Measurements from ENCODE around the gene CFAP410.

Gene CFAP410

DNA sequence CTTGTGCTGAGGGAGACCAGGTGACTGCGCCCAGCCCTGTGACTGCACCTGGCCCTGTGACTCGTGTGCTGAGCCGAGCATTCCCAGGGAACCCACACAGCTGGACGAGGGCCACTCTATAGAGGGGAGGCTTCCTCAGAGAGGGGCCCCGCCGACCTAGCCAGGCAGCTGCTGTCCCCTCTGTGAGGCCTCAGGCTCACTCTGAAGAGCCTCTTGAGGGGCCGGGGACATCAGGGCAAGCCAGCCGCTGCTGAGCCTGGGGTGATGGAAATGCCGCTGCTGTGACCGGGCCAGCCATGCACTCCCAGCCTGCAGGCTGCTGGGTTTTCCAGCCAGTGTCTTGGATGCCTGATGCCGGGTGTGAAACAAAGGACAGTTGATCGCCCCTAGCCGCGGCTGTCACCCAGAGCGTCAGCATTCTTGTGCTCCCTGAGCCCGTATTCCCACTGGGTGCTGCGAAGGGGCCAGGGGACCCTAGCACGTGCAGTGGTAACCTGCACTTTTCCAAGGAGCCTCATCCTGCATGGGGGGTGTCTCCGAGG lies 21.9 kb downstream of the CFAP410 start:
- H3K27me3 ChIP-seq (ENCODE audit: control insufficient read depth in 3 of 3, insufficient read depth in 3 of 3, low read depth in 1 of 3, low read length in 3 of 3) = no peaks in the 10 kb centered on the region
- no peak overlapping the region for H3K9ac ChIP-seq (ENCODE audit: low read depth, low read length, poor library complexity)
- H3K14ac ChIP-seq (ENCODE audit: low read length) = no peak overlapping the region
- no peak overlapping the region for H2AK5ac ChIP-seq (ENCODE audit: low read depth, low read length)
- H3K4ac ChIP-seq (ENCODE audit: low read length) = no peak overlapping the region
- no peak overlapping the region for H4K91ac ChIP-seq (ENCODE audit: low read depth, low read length, poor library complexity)
- no peak overlapping the region for H2BK120ac ChIP-seq (ENCODE audit: low read depth, low read length)
- H3K4me2 ChIP-seq (ENCODE audit: insufficient read depth, low read length, poor library complexity, severe bottlenecking) = no peak overlapping the region
- no peak overlapping the region for H2AFZ ChIP-seq (ENCODE audit: low read length)
- H3K23ac ChIP-seq (ENCODE audit: low read depth, low read length, poor library complexity) = no peak overlapping the region
- H3K18ac ChIP-seq (ENCODE audit: low read length) = no peak overlapping the region
- H2BK12ac ChIP-seq (ENCODE audit: low read length) = no peak overlapping the region
- no peak overlapping the region for H3K4me3 ChIP-seq (ENCODE audit: low read length in 2 of 2)
- H4K8ac ChIP-seq (ENCODE audit: low read depth, low read length) = no peak overlapping the region
- no peak overlapping the region for H3K27ac ChIP-seq (replicated peaks; ENCODE audit: low read length)
- DNase-seq (ENCODE audit: low spot score) = no peak
- peaks cover 0 to 2% of the 10 kb centered on the region in 2 donors for H3K9me3 ChIP-seq (replicated peaks in 1 of 2; ENCODE audit: control insufficient read depth in 2 of 2, insufficient read depth in 1 of 2, low read depth in 1 of 2, low read length in 2 of 2)
- no peak overlapping the region for H2BK15ac ChIP-seq (ENCODE audit: low read length)
- peaks cover 17 to 85% of the 10 kb centered on the region in 2 donors for H3K36me3 ChIP-seq (replicated peaks in 1 of 2; ENCODE audit: control insufficient read depth in 2 of 2, insufficient read depth in 2 of 2, low read length in 2 of 2)
- no CpG with 5 or more reads among the region's 19 CpGs for WGBS, 2 donors (ENCODE audit: extremely low coverage in 2 of 2, insufficient read length in 2 of 2, insufficient replicate concordance in 1 of 2)
- H2BK5ac ChIP-seq (ENCODE audit: low read length) = no peak overlapping the region
- H3K79me1 ChIP-seq (ENCODE audit: low read depth, low read length) = peaks cover 4% of the 10 kb centered on the region
- H3K4me1 ChIP-seq (ENCODE audit: control insufficient read depth in 2 of 2, insufficient read depth in 1 of 2, low read depth in 1 of 2, low read length in 2 of 2) = no peaks in the 10 kb centered on the region

DNA sequence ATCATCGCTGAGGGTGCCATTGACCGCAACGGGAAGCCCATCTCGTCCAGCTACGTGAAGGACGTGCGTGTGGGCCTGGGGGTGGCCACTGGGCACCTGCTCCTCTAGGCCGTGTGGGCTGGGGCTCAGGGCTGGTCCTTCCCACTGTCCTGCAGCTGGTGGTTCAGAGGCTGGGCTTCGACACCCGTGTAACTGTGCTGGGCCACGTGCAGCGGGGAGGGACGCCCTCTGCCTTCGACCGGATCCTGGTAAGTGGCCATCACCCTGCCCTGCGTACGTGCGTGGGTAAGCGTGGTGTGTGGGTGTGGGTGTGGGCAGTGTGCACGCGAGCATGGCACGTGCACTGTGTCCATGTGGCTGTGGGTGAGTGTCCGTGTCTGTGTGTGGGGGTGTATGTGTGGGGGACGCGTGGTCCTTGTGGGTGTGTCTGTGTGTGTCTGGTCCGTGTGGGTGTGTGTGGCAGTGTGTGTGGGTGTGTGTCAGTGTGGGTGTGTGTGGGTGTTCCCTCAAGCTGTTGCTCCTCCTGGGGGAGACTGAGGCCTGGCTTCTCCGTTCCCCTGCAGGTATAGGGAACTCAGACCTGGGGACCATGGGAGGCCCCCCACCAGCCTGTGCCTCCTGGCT lies 22.8 kb downstream of the CFAP410 start:
- Histone ChIP-seq H3K4ac (ENCODE audit: low read length) (peak overlapping the region; percentile 89), H3K9me3 (replicated peaks in 1 of 2; ENCODE audit: control insufficient read depth in 2 of 2, insufficient read depth in 1 of 2, low read depth in 1 of 2, low read length in 2 of 2) (peaks cover 0 to 2% of the 10 kb centered on the region in 2 donors), H4K8ac (ENCODE audit: low read depth, low read length) (no peak overlapping the region), H3K4me1 (ENCODE audit: control insufficient read depth in 2 of 2, insufficient read depth in 1 of 2, low read depth in 1 of 2, low read length in 2 of 2) (no peaks in the 10 kb centered on the region), H2BK120ac (ENCODE audit: low read depth, low read length) (no peak overlapping the region), H3K36me3 (replicated peaks in 1 of 2; ENCODE audit: control insufficient read depth in 2 of 2, insufficient read depth in 2 of 2, low read length in 2 of 2) (peaks cover 24 to 84% of the 10 kb centered on the region in 2 donors), H3K23ac (ENCODE audit: low read depth, low read length, poor library complexity) (peak overlapping the region; percentile 91), H2AFZ (ENCODE audit: low read length) (no peak overlapping the region), H2AK5ac (ENCODE audit: low read depth, low read length) (peak overlapping the region; percentile 84), H2BK12ac (ENCODE audit: low read length) (peak overlapping the region; percentile 98), H2BK15ac (ENCODE audit: low read length) (no peak overlapping the region), H3K9ac (ENCODE audit: low read depth, low read length, poor library complexity) (peak overlapping the region; percentile 84), H3K79me1 (ENCODE audit: low read depth, low read length) (peaks cover 4% of the 10 kb centered on the region), H3K14ac (ENCODE audit: low read length) (peak overlapping the region; percentile 82), H3K4me3 (ENCODE audit: low read length in 2 of 2) (no peak overlapping the region), H2BK5ac (ENCODE audit: low read length) (no peak overlapping the region), H3K27ac (replicated peaks; ENCODE audit: low read length) (no peak overlapping the region), H4K91ac (ENCODE audit: low read depth, low read length, poor library complexity) (no peak overlapping the region), H3K27me3 (ENCODE audit: control insufficient read depth in 3 of 3, insufficient read depth in 3 of 3, low read depth in 1 of 3, low read length in 3 of 3) (no peaks in the 10 kb centered on the region), H3K18ac (ENCODE audit: low read length) (peak overlapping the region; percentile 71), H3K4me2 (ENCODE audit: insufficient read depth, low read length, poor library complexity, severe bottlenecking) (no peak overlapping the region)
- no CpG with 5 or more reads among the region's 27 CpGs for WGBS, 2 donors (ENCODE audit: extremely low coverage in 2 of 2, insufficient read length in 2 of 2, insufficient replicate concordance in 1 of 2)
- no peak for DNase-seq (ENCODE audit: low spot score)

GRCh38 chr21:44315691-44316203 lies 23.4 kb downstream of the CFAP410 start:
- Histone ChIP-seq H3K79me1 (ENCODE audit: low read depth, low read length) (peaks cover 5% of the 10 kb centered on the region), H3K9ac (ENCODE audit: low read depth, low read length, poor library complexity) (peak overlapping the region; percentile 44), H2AFZ (ENCODE audit: low read length) (no peak overlapping the region), H3K18ac (ENCODE audit: low read length) (no peak overlapping the region), H3K27ac (replicated peaks; ENCODE audit: low read length) (no peak overlapping the region), H2BK5ac (ENCODE audit: low read length) (no peak overlapping the region), H2BK120ac (ENCODE audit: low read depth, low read length) (no peak overlapping the region), H4K8ac (ENCODE audit: low read depth, low read length) (no peak overlapping the region), H2AK5ac (ENCODE audit: low read depth, low read length) (no peak overlapping the region), H3K36me3 (replicated peaks in 1 of 2; ENCODE audit: control insufficient read depth in 2 of 2, insufficient read depth in 2 of 2, low read length in 2 of 2) (peaks cover 30 to 86% of the 10 kb centered on the region in 2 donors), H3K4me2 (ENCODE audit: insufficient read depth, low read length, poor library complexity, severe bottlenecking) (no peak overlapping the region), H4K91ac (ENCODE audit: low read depth, low read length, poor library complexity) (no peak overlapping the region), H3K4ac (ENCODE audit: low read length) (no peak overlapping the region), H2BK12ac (ENCODE audit: low read length) (no peak overlapping the region), H3K4me3 (ENCODE audit: low read length in 2 of 2) (no peak overlapping the region), H2BK15ac (ENCODE audit: low read length) (no peak overlapping the region), H3K14ac (ENCODE audit: low read length) (peak overlapping the region; percentile 82), H3K23ac (ENCODE audit: low read depth, low read length, poor library complexity) (peak overlapping the region; percentile 91), H3K27me3 (ENCODE audit: control insufficient read depth in 3 of 3, insufficient read depth in 3 of 3, low read depth in 1 of 3, low read length in 3 of 3) (no peaks in the 10 kb centered on the region), H3K4me1 (ENCODE audit: control insufficient read depth in 2 of 2, insufficient read depth in 1 of 2, low read depth in 1 of 2, low read length in 2 of 2) (no peaks in the 10 kb centered on the region), H3K9me3 (replicated peaks in 1 of 2; ENCODE audit: control insufficient read depth in 2 of 2, insufficient read depth in 1 of 2, low read depth in 1 of 2, low read length in 2 of 2) (peaks cover 0 to 5% of the 10 kb centered on the region in 2 donors)
- WGBS, 2 donors (ENCODE audit: extremely low coverage in 2 of 2, insufficient read length in 2 of 2, insufficient replicate concordance in 1 of 2) = no CpG with 5 or more reads among the region's 16 CpGs
- DNase-seq (ENCODE audit: low spot score) = no peak

DNA sequence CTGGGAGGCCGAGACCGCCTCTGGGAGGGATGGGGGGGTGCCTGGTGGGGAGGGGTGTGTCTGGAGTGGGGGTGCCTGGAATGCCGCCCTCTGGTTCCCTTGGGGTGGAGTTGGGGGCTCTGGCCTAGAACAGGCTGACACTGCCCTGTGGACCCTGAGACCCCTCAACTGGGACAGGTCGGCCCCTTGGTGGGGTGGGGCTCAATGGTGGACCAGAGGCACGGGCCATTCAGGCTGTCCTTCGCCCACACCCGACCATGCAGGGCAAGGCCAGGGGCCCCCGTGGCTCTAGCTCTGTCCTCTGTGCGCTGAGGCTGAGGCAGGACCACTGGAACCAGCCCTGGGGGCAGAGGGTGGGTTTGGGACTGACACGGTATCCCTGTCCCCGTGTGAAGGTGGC lies 24.6 kb downstream of the CFAP410 start:
- Histone ChIP-seq H3K4me2 (ENCODE audit: insufficient read depth, low read length, poor library complexity, severe bottlenecking) (no peak overlapping the region), H4K8ac (ENCODE audit: low read depth, low read length) (no peak overlapping the region), H3K4ac (ENCODE audit: low read length) (no peak overlapping the region), H3K36me3 (replicated peaks in 1 of 2; ENCODE audit: control insufficient read depth in 2 of 2, insufficient read depth in 2 of 2, low read length in 2 of 2) (peaks cover 27 to 85% of the 10 kb centered on the region in 2 donors), H2BK12ac (ENCODE audit: low read length) (no peak overlapping the region), H3K27me3 (ENCODE audit: control insufficient read depth in 3 of 3, insufficient read depth in 3 of 3, low read depth in 1 of 3, low read length in 3 of 3) (no peaks in the 10 kb centered on the region), H2AFZ (ENCODE audit: low read length) (no peak overlapping the region), H4K91ac (ENCODE audit: low read depth, low read length, poor library complexity) (no peak overlapping the region), H3K14ac (ENCODE audit: low read length) (no peak overlapping the region), H3K4me1 (ENCODE audit: control insufficient read depth in 2 of 2, insufficient read depth in 1 of 2, low read depth in 1 of 2, low read length in 2 of 2) (no peaks in the 10 kb centered on the region), H3K79me1 (ENCODE audit: low read depth, low read length) (peaks cover 7% of the 10 kb centered on the region), H2BK15ac (ENCODE audit: low read length) (no peak overlapping the region), H3K27ac (replicated peaks; ENCODE audit: low read length) (no peak overlapping the region), H2BK5ac (ENCODE audit: low read length) (peak overlapping the region; percentile 94), H2BK120ac (ENCODE audit: low read depth, low read length) (no peak overlapping the region), H3K23ac (ENCODE audit: low read depth, low read length, poor library complexity) (no peak overlapping the region), H2AK5ac (ENCODE audit: low read depth, low read length) (peak overlapping the region; percentile 28), H3K4me3 (ENCODE audit: low read length in 2 of 2) (no peak overlapping the region), H3K9me3 (replicated peaks in 1 of 2; ENCODE audit: control insufficient read depth in 2 of 2, insufficient read depth in 1 of 2, low read depth in 1 of 2, low read length in 2 of 2) (peaks cover 0 to 5% of the 10 kb centered on the region in 2 donors), H3K18ac (ENCODE audit: low read length) (no peak overlapping the region), H3K9ac (ENCODE audit: low read depth, low read length, poor library complexity) (no peak overlapping the region)
- no CpG with 5 or more reads among the region's 11 CpGs for WGBS, 2 donors (ENCODE audit: extremely low coverage in 2 of 2, insufficient read length in 2 of 2, insufficient replicate concordance in 1 of 2)
- no peak for DNase-seq (ENCODE audit: low spot score)

Data from neuronal stem cell (in vitro differentiated cells).